DMS114 treated with DMSO at 0.1 percent for 48 hours (cell line): Measurements from ENCODE around the gene PAN3.
A peak's percentile ranks its signal among the peaks of the same experiment; 100 is the strongest.
"Not testable (repeated sequence)": the region's sequence is repeated elsewhere in the genome, so short reads cannot be mapped to it uniquely, and the experiment has no call there.

Source experiments
- DNase-seq: peaks from one replicate; lab custom pipeline; 2025; ENCODE audit not compliant: unreplicated experiment; lab: John Stamatoyannopoulos, UW

PAN3 gene, protein sequence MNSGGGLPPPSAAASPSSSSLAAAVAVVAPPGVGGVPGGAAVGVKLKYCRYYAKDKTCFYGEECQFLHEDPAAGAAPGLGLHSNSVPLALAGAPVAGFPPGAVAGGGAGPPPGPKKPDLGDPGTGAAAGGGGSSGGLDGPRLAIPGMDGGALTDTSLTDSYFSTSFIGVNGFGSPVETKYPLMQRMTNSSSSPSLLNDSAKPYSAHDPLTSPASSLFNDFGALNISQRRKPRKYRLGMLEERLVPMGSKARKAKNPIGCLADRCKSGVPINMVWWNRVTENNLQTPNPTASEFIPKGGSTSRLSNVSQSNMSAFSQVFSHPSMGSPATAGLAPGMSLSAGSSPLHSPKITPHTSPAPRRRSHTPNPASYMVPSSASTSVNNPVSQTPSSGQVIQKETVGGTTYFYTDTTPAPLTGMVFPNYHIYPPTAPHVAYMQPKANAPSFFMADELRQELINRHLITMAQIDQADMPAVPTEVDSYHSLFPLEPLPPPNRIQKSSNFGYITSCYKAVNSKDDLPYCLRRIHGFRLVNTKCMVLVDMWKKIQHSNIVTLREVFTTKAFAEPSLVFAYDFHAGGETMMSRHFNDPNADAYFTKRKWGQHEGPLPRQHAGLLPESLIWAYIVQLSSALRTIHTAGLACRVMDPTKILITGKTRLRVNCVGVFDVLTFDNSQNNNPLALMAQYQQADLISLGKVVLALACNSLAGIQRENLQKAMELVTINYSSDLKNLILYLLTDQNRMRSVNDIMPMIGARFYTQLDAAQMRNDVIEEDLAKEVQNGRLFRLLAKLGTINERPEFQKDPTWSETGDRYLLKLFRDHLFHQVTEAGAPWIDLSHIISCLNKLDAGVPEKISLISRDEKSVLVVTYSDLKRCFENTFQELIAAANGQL

DNA sequence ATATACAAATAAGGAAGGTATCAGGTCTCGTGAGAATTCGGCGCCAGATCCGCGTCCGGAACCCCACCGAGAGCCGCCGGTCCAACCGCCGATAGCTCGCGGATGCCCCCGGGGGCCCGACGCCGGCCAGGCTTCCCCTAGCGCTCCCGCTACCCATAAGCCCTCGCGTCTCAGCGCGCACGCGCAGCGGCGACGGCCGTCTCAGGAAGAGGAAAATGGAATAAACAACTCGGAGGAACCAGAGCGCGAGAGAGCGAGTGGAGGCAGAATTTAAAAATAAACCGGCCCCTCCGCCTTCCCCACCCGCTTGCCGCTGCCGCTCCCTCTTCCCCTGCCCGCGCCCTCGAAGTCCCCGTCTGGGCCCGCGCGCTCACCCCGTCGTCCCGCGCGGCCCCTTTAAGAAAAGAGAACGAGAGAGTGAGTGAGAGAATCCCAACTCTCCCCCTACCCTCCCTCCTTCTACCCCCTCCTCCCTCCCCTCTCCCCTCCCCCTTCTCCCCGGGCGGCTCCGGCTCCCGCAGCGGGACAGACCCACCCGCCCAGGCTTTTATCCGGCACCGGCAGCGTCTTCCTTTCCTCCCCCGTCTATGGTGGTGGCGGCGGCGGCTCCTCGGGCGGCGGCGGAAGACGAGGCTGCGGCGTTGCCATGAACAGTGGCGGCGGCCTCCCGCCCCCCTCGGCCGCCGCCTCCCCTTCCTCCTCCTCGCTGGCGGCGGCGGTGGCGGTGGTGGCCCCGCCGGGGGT lies at the start of gene PAN3:
Gene PAN3, plus strand, starts transcription at position 534 of the 744 bp plus-strand sequence. Its CDS starts 113 bp downstream, at position 647.
- peak; percentile 62 for DNase-seq

- DNase-seq = no peak
Measured at GRCh38 chr13:28089065-28089464, 49.3 kb upstream of the PAN3 start.

GRCh38 chr13:28092431-28092830 lies 45.9 kb upstream of the PAN3 start:
- DNase-seq = no peak

- DNase-seq = no peak
Measured at GRCh38 chr13:28093881-28094280, 44.5 kb upstream of the PAN3 start.

DNA sequence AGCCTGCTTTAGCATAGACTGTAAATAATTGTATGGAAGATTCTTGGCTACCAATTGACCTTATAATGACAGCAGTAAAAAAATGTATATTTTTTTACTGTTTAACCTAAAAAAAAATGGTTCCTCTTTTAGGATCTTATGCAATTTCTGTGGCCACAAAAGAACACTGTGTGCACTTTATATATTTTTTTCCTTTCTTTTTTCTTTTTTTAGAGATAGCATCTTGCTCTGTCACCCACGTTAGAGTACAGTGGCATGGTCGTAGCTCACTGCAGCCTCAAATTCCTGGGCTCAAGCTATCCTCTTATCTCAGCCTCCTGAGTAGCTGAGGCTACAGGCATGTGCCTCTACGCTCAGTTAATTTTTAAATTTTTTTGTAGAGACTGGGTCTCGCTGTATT lies 44.0 kb upstream of the PAN3 start:
- DNase-seq = no peak

DNA sequence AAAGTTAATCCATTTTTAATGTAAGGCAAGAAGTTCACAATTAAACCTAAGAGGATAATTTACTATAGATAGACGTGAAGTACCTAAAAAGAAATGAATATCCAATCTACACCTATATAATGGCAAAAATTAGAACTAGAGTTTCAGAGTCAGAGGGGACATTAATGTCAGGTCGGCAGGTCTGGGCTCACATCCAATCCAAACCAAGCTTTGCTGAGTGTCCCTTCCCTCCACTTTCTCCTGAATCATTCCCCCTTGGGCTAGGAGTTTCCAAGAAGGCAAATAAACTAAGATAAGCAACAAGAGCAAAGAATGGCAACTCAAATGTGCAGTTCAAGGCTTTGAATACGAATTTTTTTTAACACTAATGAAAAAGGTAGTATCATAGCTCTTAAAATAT lies 40.8 kb upstream of the PAN3 start:
- DNase-seq = no peak

DNA sequence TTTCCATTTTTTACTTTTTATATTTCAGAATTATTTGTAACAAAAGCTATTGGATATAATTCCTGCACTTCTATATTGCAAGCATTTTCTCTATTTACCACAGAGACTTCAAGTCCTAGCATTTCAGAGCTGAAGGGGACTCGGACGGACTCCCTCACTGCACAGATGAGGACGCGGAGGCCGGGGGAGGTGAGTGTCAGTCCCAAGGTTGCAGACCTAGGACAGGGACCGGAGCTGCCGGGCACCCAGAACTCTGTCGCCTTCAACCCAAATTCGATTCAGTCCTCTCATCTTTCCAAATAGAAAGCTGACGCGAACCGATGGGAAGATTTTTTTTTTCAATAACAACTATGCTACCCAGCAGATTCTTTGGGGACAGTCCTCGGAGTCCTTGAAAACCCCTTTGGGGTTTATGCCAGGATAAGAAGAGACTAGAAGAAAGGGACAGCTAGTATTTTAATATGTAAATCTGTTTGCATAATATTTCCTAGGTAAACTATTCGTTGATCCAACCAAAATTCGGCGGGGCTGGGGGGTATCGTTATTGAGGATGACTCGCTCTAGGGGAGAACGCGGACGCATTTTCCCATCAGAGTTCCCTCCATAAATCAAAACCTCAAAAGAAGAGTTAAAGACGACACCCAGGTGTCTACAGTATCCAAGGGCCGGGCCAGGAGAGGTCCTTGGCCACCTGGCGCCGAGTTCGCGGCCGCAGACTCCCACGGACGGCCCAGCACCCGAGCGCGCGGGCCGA lies 38.8 kb upstream of the PAN3 start:
- no peak for DNase-seq

DNA sequence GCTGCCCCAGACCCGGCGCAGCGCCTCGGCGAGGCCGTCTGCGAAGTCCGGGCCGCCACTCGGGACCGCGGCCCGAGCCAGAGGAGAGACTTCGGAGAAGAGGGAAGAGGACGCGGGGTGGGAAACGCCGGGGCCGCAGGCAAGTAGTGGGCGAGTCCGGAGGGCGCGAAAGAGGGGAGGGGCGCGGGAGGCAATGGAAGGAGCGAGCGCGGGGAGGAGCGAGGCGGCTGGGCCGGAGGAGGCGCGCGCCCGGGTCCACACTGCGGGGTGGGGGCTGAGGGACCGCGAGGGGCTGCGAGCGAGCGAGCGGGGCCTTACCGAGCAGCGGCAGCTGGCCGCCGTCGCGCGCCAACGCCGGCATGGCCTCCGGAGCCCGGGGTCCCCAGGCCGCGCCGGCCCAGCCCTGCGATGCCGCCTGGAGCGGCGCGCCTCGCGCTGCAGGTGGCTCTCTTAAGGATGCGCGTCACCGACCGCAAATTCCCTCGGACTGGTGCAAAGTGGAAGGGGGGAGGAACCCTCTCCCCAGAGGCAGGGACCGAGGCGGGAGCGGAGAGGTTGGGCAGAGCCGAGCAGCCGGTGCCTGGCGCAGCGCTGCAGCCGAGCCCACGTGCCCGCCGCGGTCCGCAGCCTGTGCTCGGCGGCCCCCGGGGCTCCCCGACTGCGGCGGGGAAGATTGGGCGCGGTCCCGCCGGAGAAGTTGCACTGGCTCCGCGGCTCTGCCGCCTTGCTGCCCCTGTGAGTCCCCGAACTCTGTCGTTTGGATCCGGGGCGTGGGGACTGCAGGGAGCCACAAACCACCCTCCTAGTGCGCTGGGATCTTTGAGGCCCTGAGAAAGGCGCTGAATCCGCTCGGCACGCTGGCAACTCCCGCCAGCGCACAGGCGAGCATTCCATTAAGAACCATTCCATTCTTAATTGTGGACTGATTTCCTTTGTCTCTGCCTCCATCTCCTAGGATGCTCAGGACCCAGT lies 37.9 kb upstream of the PAN3 start, which contains the start of gene FLT3:
Gene FLT3, minus strand, starts transcription at position 427 of the 972 bp plus-strand sequence. Its CDS starts 66 bp downstream, at position 361.
- no peak for DNase-seq

DNA sequence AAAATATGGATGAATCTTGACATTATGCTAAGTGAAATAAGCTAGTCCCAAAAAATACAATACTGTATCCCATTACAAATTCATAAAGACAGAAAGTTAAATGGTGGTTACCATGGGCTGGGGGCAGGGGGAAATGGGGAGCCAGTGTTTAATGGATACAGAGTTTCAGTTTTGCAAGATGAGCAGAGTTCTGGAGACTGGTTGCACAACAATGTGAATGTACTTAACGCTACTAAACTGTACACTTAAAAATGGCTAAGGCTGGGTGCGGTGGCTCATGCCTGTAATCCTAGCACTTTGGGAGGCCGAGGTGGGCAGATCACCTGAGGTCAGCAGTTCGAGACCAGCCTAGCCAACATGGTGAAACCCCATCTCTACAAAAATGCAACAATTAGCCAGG lies 36.5 kb upstream of the PAN3 start:
- not testable (repeated sequence) for DNase-seq

DNA sequence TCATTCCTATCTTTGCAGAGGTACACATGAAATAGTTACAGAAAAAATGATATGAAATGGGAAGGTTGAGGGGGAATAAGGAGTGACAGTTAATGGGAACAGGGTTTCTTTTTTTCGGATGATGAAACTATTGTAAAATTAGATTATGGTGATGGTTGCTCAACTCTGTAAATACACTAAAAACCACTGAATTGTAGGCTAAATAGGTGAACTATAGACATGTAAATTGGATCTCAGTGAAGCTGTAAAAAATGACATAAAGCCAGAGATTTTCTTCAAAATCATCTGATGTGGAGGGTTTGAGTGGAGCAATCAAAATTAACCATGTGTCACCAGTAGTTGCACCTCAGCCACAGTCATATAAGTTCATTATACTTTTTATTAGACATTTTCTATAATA lies 31.4 kb upstream of the PAN3 start:
- no peak for DNase-seq

DNA sequence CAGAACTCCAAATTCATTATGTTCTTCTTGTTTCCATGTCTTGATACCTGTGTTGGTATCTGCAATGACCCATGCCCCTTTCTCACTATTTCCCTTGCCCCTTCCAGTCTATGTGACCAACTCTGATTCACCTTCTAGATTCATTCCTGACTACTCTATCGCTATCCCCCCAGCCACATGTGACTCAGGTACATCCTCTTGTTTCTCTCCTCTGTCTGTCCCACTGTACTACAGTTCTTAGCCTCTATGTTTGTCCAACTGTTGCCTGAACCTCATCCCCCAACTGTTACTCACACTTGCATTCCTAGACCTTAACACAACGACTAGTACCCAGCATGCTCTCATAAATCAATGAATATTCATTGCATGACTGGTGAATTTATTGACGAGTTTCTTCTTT lies 27.9 kb upstream of the PAN3 start:
- no peak for DNase-seq

DNA sequence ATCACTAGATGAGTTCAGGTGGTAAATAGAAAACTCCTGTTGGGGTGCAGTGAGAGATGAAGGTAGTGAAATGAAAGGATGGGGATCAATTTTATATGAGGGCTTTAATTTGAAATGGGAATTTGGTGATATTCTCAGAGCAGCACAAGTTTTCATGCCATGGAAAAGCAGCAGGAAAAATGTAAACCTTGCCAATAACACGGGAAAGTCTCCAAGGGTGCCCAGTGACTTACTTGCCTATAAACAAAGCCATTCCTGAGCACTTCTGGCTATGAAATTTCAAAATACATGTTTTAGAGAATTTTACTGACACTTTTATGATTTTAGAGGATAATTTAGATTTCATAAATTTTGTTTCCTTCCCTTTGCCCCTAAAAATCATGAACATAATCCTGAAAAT lies 21.6 kb upstream of the PAN3 start:
- no peak for DNase-seq

DNA sequence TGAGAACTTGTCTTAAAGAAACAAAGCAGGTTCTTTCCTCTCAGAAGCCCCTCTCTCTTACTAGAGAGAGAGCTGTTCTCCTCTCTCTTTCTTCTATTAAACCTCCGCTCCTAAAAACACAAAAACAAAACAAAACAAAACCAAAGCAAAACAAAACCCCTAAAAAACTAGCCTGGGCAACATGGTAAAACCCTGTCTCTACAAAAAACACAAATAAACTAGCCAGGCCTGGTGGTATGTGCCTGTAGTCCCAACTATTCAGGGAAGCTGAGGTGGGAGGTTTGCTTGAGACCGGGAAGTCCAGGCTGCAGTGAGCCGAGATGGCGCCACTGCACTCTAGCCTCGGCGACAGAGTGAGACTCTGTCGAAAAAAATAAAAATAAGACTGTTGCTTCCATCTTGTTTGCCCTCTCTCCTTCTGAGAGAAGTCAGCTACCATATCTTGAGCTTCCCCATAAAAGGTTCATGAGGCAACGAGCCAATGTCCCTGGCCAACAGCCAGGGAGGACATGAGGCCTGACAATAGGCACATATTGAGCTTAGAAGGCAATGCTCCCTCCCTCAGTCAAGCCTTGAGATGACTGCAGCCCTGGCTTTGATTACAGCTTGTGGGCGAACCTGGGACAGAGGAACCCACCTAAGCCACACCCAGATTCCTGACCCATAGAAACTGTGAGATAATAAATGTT lies 20.5 kb upstream of the PAN3 start:
- DNase-seq = no peak

DNA sequence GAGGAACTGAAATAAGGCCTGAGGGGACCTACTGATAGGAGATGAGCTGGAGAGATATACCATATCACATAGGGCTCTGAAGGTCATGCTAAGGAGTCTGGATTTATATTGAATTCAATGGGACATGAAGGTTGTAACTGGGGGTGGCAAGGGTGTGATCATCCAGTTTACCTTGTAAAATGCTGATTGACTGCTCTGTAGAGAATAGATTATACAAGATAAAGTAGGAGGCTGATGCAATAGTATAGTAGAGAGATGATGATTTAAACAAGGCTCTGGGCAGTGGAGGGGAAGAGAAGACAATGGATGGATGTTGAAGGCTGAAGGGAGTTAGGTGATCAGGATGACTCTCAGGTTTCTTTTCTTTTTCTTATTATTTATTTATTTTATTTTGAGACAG lies 18.0 kb upstream of the PAN3 start:
- DNase-seq = no peak

DNA sequence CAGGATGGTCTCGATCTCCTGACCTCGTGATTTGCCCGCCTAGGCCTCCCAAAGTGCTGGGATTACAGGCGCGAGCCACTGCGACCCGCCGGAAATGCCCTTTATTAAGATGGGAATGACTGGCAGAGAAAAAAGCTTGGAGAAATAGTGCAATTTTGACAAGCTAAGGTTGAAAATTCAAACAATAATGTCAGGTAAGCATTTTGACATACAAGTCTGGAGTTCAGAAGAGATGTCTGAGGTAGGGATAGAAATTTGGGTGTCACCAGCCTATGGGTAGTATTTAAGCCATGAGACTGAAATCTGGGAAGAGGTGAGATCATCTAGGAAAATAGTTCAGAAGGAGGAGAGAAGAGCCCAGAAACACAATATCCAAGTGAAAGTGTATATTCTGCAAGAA lies 17.1 kb upstream of the PAN3 start:
- DNase-seq = no peak

DNA sequence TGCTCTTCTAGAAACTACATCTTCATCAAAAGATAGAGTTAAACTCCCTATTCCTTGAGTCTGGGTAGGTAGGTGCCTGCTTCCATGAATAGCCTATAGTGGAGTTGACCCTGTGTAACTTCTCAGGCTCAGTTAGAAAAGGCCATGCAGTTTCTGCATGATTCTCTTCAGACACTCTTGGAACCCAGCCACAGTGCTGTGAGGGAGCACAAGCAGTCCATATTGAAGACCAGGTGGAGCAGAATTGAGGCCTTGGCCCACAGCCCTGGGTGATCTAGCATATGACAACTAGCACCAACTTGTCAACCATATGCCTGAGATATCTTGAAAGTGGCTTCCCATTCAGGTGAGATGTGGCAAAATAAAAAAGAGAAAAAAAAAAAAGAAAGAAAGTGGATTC lies 10.3 kb upstream of the PAN3 start:
- no peak for DNase-seq

DNA sequence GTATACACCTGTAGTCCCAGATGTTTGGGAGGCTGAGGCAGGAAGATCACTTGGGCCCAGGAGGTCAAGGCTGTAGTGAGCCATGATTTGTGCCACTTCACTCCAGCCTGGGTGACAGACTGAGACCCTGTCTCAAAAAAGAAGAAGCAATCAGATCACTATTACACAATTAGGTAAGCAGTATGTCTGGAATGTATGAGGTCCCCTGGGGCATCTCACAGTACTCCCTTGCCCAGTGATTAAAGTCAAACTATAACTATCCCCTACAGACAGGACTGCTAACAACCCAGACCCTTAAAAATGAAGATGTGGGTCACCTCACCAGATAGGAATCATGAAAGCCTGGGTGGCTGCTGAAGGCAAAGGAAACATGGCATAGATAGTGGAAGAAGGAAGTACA lies 9.4 kb upstream of the PAN3 start:
- no peak for DNase-seq

DNA sequence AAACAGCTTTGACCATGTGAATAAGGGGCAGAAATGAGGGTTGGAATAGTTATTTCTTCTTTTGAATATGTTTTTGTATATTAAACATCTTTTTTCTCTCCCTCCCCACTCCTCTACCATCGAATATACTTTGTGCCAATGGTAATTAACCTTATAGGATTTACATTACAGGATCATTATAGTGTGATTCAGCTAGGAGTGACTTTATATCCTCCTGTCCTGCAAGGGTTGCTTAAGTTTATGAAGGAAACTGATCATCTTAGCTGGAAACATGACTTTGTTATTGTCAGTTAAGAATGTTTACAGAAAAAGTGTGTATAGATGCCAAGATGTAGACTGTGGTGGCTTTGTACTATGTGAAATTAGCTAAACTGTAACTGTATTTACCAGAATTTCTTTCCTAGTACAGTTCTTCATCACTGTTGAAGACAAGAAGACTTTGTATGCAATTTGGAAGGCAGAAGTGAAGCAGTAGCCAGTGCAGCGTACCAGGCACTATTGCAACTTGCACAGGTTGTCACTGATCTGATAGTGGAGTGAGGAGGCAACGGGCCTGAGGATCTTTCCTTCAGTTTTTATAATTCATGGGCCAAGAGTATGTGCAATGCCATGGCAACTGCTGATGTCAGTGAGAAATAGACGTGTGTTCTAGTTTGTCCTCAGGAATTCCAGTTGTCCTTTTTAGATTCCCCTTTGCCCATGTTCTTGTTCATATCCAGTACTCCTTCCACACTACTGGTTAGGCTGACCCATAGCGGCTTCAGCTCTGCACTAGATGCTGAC lies 8.2 kb upstream of the PAN3 start:
- no peak for DNase-seq
